Fibroblast of the aortic adventitia (primary cell): ENCODE measurements around the gene NUCB1. TPM values are rescaled to one million over a fixed set of nuclear protein-coding genes. Genes with fewer than 3 reads are reported as not detected.
"Not testable (repeated sequence)": the region's sequence is repeated elsewhere in the genome, so short reads cannot be mapped to it uniquely, and the experiment has no call there.

Experiments
- DNase-seq: peaks from one replicate; pipeline ENCODE4 v3.0.0-alpha.2; 2010; ENCODE audit warnings: low read depth
- H3K4me3 ChIP-seq: 2 replicates; pipeline ENCODE4 v1.5.1; 2011; ENCODE audit warnings: low read depth, mild to moderate bottlenecking, control low read depth, low read length, moderate library complexity
- CTCF ChIP-seq: IDR thresholded peaks from 2 replicates; pipeline ENCODE4 v1.5.1; 2011; ENCODE audit warnings: mild to moderate bottlenecking, low read length, control low read depth, inconsistent platforms; ENCODE audit not compliant: insufficient read depth
- total RNA-seq: library from RNA; depleted of rRNA; stranded (reverse); fragments of >200 nt; gene quantifications from 2 replicates; pipeline ENCODE4 v1.2.3, GENCODE V29; 2012; ENCODE audit warnings: low replicate concordance

Gene NUCB1
- total RNA-seq, 1 donor, result 267 TPM

- H3K4me3 ChIP-seq, result peak overlapping the region; percentile 100
- DNase-seq, result peak; percentile 53
- TF ChIP-seq CTCF, result no peak
These were observed 25.6 kb upstream of the NUCB1 start for GRCh38 chr19:48874303-48875135.

- peak overlapping the region; percentile 100 for H3K4me3 ChIP-seq
- peak; percentile 48 for DNase-seq
These were observed 23.8 kb upstream of the NUCB1 start for GRCh38 chr19:48876043-48876981.

- DNase-seq, result no peak
- no peak for TF ChIP-seq CTCF
- H3K4me3 ChIP-seq, result no peak overlapping the region
These were observed 22.3 kb upstream of the NUCB1 start for GRCh38 chr19:48877855-48878195.

- no peak for TF ChIP-seq CTCF
- H3K4me3 ChIP-seq, result no peak overlapping the region
- peak; percentile 97 for DNase-seq
These were observed 21.7 kb upstream of the NUCB1 start for GRCh38 chr19:48878196-48879024.

GRCh38 chr19:48879025-48879637, 21.0 kb upstream of the NUCB1 start:
- H3K4me3 ChIP-seq, result no peak overlapping the region
- no peak for TF ChIP-seq CTCF
- no peak for DNase-seq

- DNase-seq, H3K4me3 ChIP-seq: not testable (repeated sequence)
These were observed 20.4 kb upstream of the NUCB1 start for GRCh38 chr19:48879696-48880095.
